GM23338 (cell line): Measurements from ENCODE around the gene WFDC12. TPM values are rescaled to one million over a fixed set of nuclear protein-coding genes. Genes with fewer than 3 reads are reported as not detected.
A peak's percentile ranks its signal among the peaks of the same experiment; 100 is the strongest.

Experiments used
- ATAC-seq: fragments of 200-7000 bp; cut with Tn5 transposase; 3 replicates; pipeline ENCODE4 v1.9.1; 2020
- DNase-seq: peaks from one replicate; pipeline ENCODE4 v3.0.0-alpha.2; 2015; ENCODE audit warnings: low spot score
- H2AFZ ChIP-seq: fragments of 200-600 bp; sonication (generic); 2 replicates; pipeline ENCODE4 v1.8.0; 2016; ENCODE audit warnings: antibody characterized with exemption, mild to moderate bottlenecking, moderate library complexity
- H3F3A ChIP-seq: fragments of 200-600 bp; sonication (generic); replicated peaks from 2 replicates; pipeline ENCODE4 v1.8.0; 2017; ENCODE audit warnings: antibody characterized with exemption, mixed run types, low read depth
- H3K27ac ChIP-seq: fragments of 200-600 bp; sonication (generic); 2 replicates; pipeline ENCODE4 v1.6.1; 2016; ENCODE audit warnings: low read depth
- H3K27me3 ChIP-seq: fragments of 200-600 bp; sonication (generic); 2 replicates; pipeline ENCODE4 v1.8.0; 2016; ENCODE audit warnings: mild to moderate bottlenecking, mixed run types, moderate library complexity; ENCODE audit not compliant: insufficient read depth
- H3K36me3 ChIP-seq: fragments of 200-600 bp; sonication (generic); 2 replicates; pipeline ENCODE4 v1.8.0; 2016; ENCODE audit warnings: mild to moderate bottlenecking; ENCODE audit not compliant: insufficient read depth
- H3K4me1 ChIP-seq: fragments of 200-600 bp; sonication (generic); 2 replicates; pipeline ENCODE4 v1.8.0; 2016; ENCODE audit warnings: mild to moderate bottlenecking, moderate library complexity; ENCODE audit not compliant: insufficient read depth
- H3K4me2 ChIP-seq: fragments of 200-600 bp; sonication (generic); 2 replicates; pipeline ENCODE4 v1.7.1; 2017; ENCODE audit warnings: mixed run types
- H3K4me3 ChIP-seq: fragments of 200-600 bp; sonication (generic); 2 replicates; pipeline ENCODE4 v1.6.1; 2016; ENCODE audit warnings: mixed run types
- H3K79me2 ChIP-seq: fragments of 200-600 bp; sonication (generic); replicated peaks from 2 replicates; pipeline ENCODE4 v1.8.0; 2017; ENCODE audit warnings: mild to moderate bottlenecking; ENCODE audit not compliant: insufficient read depth
- H3K9me2 ChIP-seq: fragments of 200-600 bp; sonication (generic); 2 replicates; pipeline ENCODE4 v1.8.0; 2017; ENCODE audit not compliant: insufficient read depth
- H4K20me1 ChIP-seq: fragments of 200-600 bp; sonication (generic); replicated peaks from 2 replicates; pipeline ENCODE4 v1.8.0; 2017; ENCODE audit warnings: mild to moderate bottlenecking; ENCODE audit not compliant: insufficient read depth
- H3K27ac Mint-ChIP-seq: 2 replicates; pipeline ENCODE4 v1.8.0; 2020; ENCODE audit warnings: inconsistent platforms, mild to moderate bottlenecking, moderate library complexity, mixed read lengths
- H3K27me3 Mint-ChIP-seq: 3 replicates; pipeline ENCODE4 v1.8.0; 2022; ENCODE audit warnings: low read depth, mild to moderate bottlenecking, moderate library complexity, mixed read lengths, inconsistent platforms; ENCODE audit not compliant: insufficient read depth, poor library complexity
- H3K36me3 Mint-ChIP-seq: 3 replicates; pipeline ENCODE4 v1.8.0; 2021; ENCODE audit warnings: low read depth, mild to moderate bottlenecking, inconsistent platforms, moderate library complexity, mixed read lengths
- H3K4me1 Mint-ChIP-seq: 3 replicates; pipeline ENCODE4 v1.8.0; 2020; ENCODE audit warnings: mild to moderate bottlenecking, inconsistent platforms, mixed read lengths
- H3K4me3 Mint-ChIP-seq: 3 replicates; pipeline ENCODE4 v1.8.0; 2021; ENCODE audit warnings: moderate library complexity, mild to moderate bottlenecking, inconsistent platforms, mixed read lengths
- H3K9me3 Mint-ChIP-seq: 3 replicates; pipeline ENCODE4 v1.8.0; 2020; ENCODE audit warnings: moderate library complexity, mild to moderate bottlenecking, inconsistent platforms, mixed read lengths
- CREB1 ChIP-seq: fragments of 250-450 bp; sonication (Bioruptor Pico); IDR thresholded peaks from 2 replicates; pipeline ENCODE4 v1.5.0; 2020; ENCODE audit warnings: low read depth, mild to moderate bottlenecking, moderate library complexity
- CTCF ChIP-seq, 2 experiments: fragments of 200-600 bp in 1 of 2; sonication (generic) in 1 of 2; conservative IDR thresholded peaks; 2 replicates each; pipeline versions ENCODE4 v1.5.1 to v1.6.1; 2016 to 2017; ENCODE audit warnings: antibody characterized with exemption in 2 of 2, low read depth in 2 of 2, mild to moderate bottlenecking in 2 of 2, moderate library complexity in 1 of 2
- ETS1 ChIP-seq: IDR thresholded peaks from 2 replicates; pipeline ENCODE4 v1.6.1; 2016; ENCODE audit warnings: antibody characterized with exemption
- EZH2 ChIP-seq: fragments of 200-600 bp; sonication (generic); IDR thresholded peaks from one replicate; pipeline ENCODE4 v1.8.0; 2017; ENCODE audit warnings: antibody characterized with exemption, mild to moderate bottlenecking, low read depth; ENCODE audit not compliant: unreplicated experiment
- EZH2phosphoT487 ChIP-seq: fragments of 200-600 bp; sonication (generic); IDR thresholded peaks from one replicate; pipeline ENCODE4 v1.8.1; 2018; ENCODE audit warnings: antibody characterized with exemption; ENCODE audit not compliant: unreplicated experiment
- JUNB ChIP-seq: IDR thresholded peaks from one replicate; pipeline ENCODE4 v1.6.1; 2016; ENCODE audit warnings: antibody characterized with exemption; ENCODE audit not compliant: unreplicated experiment
- NANOG ChIP-seq: IDR thresholded peaks from 2 replicates; pipeline ENCODE4 v1.6.1; 2016; ENCODE audit warnings: antibody characterized with exemption, borderline replicate concordance
- REST ChIP-seq: IDR thresholded peaks from one replicate; pipeline ENCODE4 v1.6.1; 2018; ENCODE audit warnings: antibody characterized with exemption; ENCODE audit not compliant: unreplicated experiment
- STAT1 ChIP-seq: IDR thresholded peaks from one replicate; pipeline ENCODE4 v1.6.1; 2016; ENCODE audit warnings: antibody characterized with exemption; ENCODE audit not compliant: unreplicated experiment
- ZNF114 ChIP-seq: fragments of 250-450 bp; sonication (Bioruptor Pico); IDR thresholded peaks from 2 replicates; pipeline ENCODE4 v1.5.0; 2020; ENCODE audit warnings: mild to moderate bottlenecking, moderate library complexity
- ZNF331 ChIP-seq: fragments of 250-450 bp; sonication (Bioruptor Pico); IDR thresholded peaks from 2 replicates; pipeline ENCODE4 v1.5.0; 2020; ENCODE audit warnings: low read depth, mild to moderate bottlenecking, moderate library complexity
- polyA plus RNA-seq: library from polyadenylated mRNA; unstranded; fragments of >200 nt; fragmentation: Nextera tagmentation; extraction: Ambion mirVana; gene quantifications from 2 replicates; pipeline ENCODE4 v1.2.1, GENCODE V29; 2016
- total RNA-seq: library from RNA; depleted of rRNA; stranded (reverse); fragments of >200 nt; shearing (Covaris generic); gene quantifications from 2 replicates; pipeline ENCODE4 v1.2.3, GENCODE V29; 2014

WFDC12 gene
- total and polyA plus RNA-seq, 2 experiments from 2014 or later, result not detected

- TF ChIP-seq STAT1, result no peak
- no peak for TF ChIP-seq CTCF (conservative IDR thresholded peaks at IDR 0.05; ENCODE audit: low read depth in 2 of 2)
- no peak for TF ChIP-seq NANOG
- TF ChIP-seq EZH2, result no peak
- TF ChIP-seq REST, result no peak
- no peak for TF ChIP-seq EZH2phosphoT487
- no peak for TF ChIP-seq ZNF114 (CRISPR knock-in tag)
- TF ChIP-seq ZNF331 (CRISPR knock-in tag), result no peak
Measured at GRCh38 chr20:45115829-45116228, 8.4 kb downstream of the WFDC12 start (continued).

GRCh38 chr20:45115386-45115774 lies 8.9 kb downstream of the WFDC12 start:
- Mint-ChIP-seq H3K4me3 (no peak overlapping the region), H3K27ac (no peak overlapping the region), H3K36me3 (no peaks in the 10 kb centered on the region), H3K9me3 (no peaks in the 10 kb centered on the region), H3K4me1 (peaks cover 10% of the 10 kb centered on the region; the same call in 2 of the 3 replicates), H3K27me3 (peaks cover 3% of the 10 kb centered on the region)
- no peaks in the 10 kb centered on the region for H3K9me2 ChIP-seq
- peaks cover 4% of the 10 kb centered on the region; the same call in 1 of the 2 replicates for H3K4me1 ChIP-seq
- no peaks in the 10 kb centered on the region for H4K20me1 ChIP-seq
- DNase-seq (no peak), ATAC-seq (no peak)
- no peaks in the 10 kb centered on the region for H3F3A ChIP-seq
- no peak overlapping the region for H3K27ac ChIP-seq
- H3K4me2 ChIP-seq, result peak overlapping the region; percentile 69
- peak overlapping the region; percentile 91 for H2AFZ ChIP-seq
- no peaks in the 10 kb centered on the region for H3K79me2 ChIP-seq
- H3K4me3 ChIP-seq, result no peak overlapping the region
- no peaks in the 10 kb centered on the region for H3K27me3 ChIP-seq
- H3K36me3 ChIP-seq, result no peaks in the 10 kb centered on the region
- TF ChIP-seq ETS1 (no peak), REST (no peak), JUNB (no peak), CREB1 (CRISPR knock-in tag) (no peak), ZNF114 (CRISPR knock-in tag) (no peak), EZH2phosphoT487 (no peak), ZNF331 (CRISPR knock-in tag) (no peak), CTCF (conservative IDR thresholded peaks at IDR 0.05; ENCODE audit: low read depth in 2 of 2) (no peak), EZH2 (no peak)
